Ishikawa (cell line): ENCODE results near the gene CR1.

ENCODE experiments used
- CREB1 ChIP-seq: IDR thresholded peaks from 2 replicates; pipeline ENCODE4 v1.6.1; 2012; ENCODE audit warnings: low read depth
- RAD21 ChIP-seq: IDR thresholded peaks from 2 replicates; pipeline ENCODE4 v1.6.1; 2012; ENCODE audit warnings: low read depth

- TF ChIP-seq RAD21 (no peak), CREB1 (no peak)
These were observed 8.3 kb upstream of the CR1 start for GRCh38 chr1:207487636-207488035.
